Heart left ventricle (tissue), 13 donors: ENCODE data around the gene TMEM135.

Source experiments
- CTCF ChIP-seq, 12 donors: fragments of 200-600 bp; sonication (generic) in 4 of 12; IDR thresholded peaks; one replicate each; pipeline versions ENCODE4 v1.5.0 to v1.8.0; 2018 to 2022; ENCODE audit warnings: antibody characterized with exemption in 12 of 12, mild to moderate bottlenecking in 5 of 12
- POLR2A ChIP-seq, 2 donors: fragments of 450-650 bp; IDR thresholded peaks; one replicate each; pipeline ENCODE4 v1.6.1; 2017; ENCODE audit warnings: antibody characterized with exemption in 2 of 2, mild to moderate bottlenecking in 2 of 2, moderate library complexity in 2 of 2
- donor health status: ischemic (EF 13 %, LVEDD 7.1; RV severe dilation, severe dysfunction).
- donor health status: DM: no; HTN: yes; CAD: no.
- donor health status: DM: no; HTN: no; CAD: no.
- donor health status: ischemic (EF 25% LVEDD 6.9; RV normal size, moderate dysfunction).
- donor health status: ischemic (EF 25% LVEDD 5.7; RV mildly dilated, moderate dysfunction).
- donor health status: ischemic (EF 35%, LVEDD 5.7; RV mildly dilated, moderate dysfunction).
- donor health status: nonischemic (EF 11% LVEDD 7.7; RV severe dilation, severe dysfunction).
- donor health status: DM: yes; HTN: yes; CAD: no.
- donor health status: PGD.
- donor health status: ischemic (EF 29% LVEDD 5.4; RV normal size, mild dysfunction).
- donor health status: nonischemic (EF 23%, LVEDD 6.1; RV moderate dilation, normal function).

DNA sequence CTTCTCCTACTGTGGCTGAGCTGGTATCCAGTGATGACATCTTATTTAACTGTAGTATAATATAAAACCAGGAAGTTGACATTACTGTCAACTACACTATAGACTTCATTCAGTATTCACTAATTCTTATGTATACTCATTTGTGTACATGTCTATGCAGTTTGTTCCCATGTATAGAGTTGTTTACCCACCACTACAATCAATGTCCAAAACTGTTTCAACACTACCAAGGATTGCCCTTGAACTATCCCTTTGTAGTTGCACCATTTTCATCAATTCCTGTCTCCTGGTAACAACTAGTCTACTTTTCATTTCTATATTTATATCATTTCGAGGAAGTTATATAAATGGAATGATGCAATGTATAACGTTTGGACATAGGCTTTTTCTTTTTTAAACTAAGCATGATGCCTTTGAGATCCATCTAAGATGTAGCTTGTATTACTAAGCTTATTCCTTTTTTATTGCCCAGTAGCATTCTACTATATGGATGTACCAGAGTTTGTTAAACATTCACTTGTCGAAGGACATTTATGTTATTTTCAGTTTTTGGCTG, 39.2 kb downstream of the TMEM135 start:
- TF ChIP-seq CTCF (IDR thresholded peaks at IDR 0.05) = no peak
- no peak for TF ChIP-seq POLR2A (IDR thresholded peaks at IDR 0.05)
